OCI-M1 (cell line): ENCODE measurements around the gene FAM24B.
"Not testable (repeated sequence)": the region's sequence is repeated elsewhere in the genome, so short reads cannot be mapped to it uniquely, and the experiment has no call there.

Source experiments
- DNase-seq: peaks from one replicate; lab custom pipeline; 2025; lab: John Stamatoyannopoulos, UW

Gene FAM24B

GRCh38 chr10:122858042-122858441 is 21.3 kb downstream of the FAM24B start:
- DNase-seq = not testable (repeated sequence)

GRCh38 chr10:122856902-122857301 is 22.5 kb downstream of the FAM24B start:
- DNase-seq = peak; percentile 24

GRCh38 chr10:122855745-122856144 is 23.6 kb downstream of the FAM24B start:
- no peak for DNase-seq

- DNase-seq = no peak
These were observed 24.7 kb downstream of the FAM24B start for GRCh38 chr10:122854648-122855047.

GRCh38 chr10:122853665-122854313 is 25.6 kb downstream of the FAM24B start:
- peak; percentile 16 for DNase-seq

GRCh38 chr10:122852261-122852660 is 27.1 kb downstream of the FAM24B start:
- DNase-seq = no peak

GRCh38 chr10:122850705-122851640 is 28.4 kb downstream of the FAM24B start:
- DNase-seq = no peak

- DNase-seq = no peak
These were observed 29.3 kb downstream of the FAM24B start for GRCh38 chr10:122849900-122850605.

GRCh38 chr10:122849090-122849489 is 30.3 kb downstream of the FAM24B start:
- no peak for DNase-seq

GRCh38 chr10:122847782-122848604 is 31.4 kb downstream of the FAM24B start:
- peak; percentile 27 for DNase-seq

GRCh38 chr10:122845783-122846332 is 33.5 kb downstream of the FAM24B start, which contains the start of gene CUZD1:
Gene CUZD1 (minus strand): TSS chr10:122845857. CDS start chr10:122845843, 14 bp downstream.
- DNase-seq = no peak

GRCh38 chr10:122844146-122844545 is 35.2 kb downstream of the FAM24B start:
- no peak for DNase-seq

GRCh38 chr10:122841569-122841968 is 37.8 kb downstream of the FAM24B start:
- no peak for DNase-seq

GRCh38 chr10:122839505-122839904 is 39.9 kb downstream of the FAM24B start:
- no peak for DNase-seq

GRCh38 chr10:122838880-122839279 is 40.5 kb downstream of the FAM24B start:
- no peak for DNase-seq

GRCh38 chr10:122835908-122836307 is 43.5 kb downstream of the FAM24B start:
- DNase-seq = no peak

- DNase-seq = no peak
These were observed 48.4 kb downstream of the FAM24B start for GRCh38 chr10:122830965-122831353.

- no peak for DNase-seq
These were observed 49.0 kb downstream of the FAM24B start for GRCh38 chr10:122830273-122830964.

GRCh38 chr10:122829454-122829853 is 49.9 kb downstream of the FAM24B start:
- DNase-seq = no peak

- DNase-seq = no peak
These were observed 50.6 kb downstream of the FAM24B start for GRCh38 chr10:122828716-122829255.
